ENCODE data around the gene FRAS1.

DNA sequence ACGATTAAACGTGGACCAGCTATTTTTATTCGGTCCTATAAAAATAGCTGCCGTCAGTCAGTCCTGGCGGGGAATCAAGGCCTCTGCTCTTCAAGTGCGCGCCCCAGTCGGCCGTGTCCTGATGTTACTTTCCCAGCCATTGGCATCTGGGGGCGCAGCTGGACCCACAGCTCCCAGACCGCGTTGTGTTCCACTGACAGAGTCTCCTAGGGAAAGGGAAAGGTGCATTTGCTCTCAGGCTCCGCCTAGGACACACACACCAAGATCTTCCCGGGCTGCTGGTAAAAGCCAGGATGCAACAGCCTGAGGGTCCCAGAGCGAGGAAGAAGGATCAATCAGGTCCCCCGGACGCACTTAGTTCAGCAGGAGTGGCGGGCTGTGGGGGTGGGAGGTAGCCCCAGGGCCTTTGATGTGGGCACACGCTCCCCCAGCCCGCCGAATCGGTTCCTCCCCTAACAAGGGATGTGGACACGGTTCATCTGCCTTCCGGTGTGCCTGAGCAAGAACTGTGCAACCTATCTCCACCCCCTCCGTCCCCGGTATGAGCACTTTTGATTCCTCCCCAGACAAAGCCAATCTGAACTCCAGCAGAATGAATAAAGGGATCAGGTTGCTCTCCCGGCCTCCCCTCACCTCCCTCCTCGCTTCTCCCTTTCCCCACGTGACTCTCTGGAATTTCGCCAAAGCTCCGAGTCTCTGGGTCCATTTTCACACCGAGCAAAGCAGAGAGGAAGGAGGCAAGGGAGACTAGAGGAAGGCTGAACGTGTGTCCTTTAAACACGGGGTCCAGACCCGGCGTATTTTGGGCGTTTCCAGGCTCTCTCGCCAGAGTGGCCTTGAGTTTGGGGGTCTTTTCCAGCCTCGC, 626 bp upstream of the FRAS1 start:
- TF ChIP-seq, protein P1, sequence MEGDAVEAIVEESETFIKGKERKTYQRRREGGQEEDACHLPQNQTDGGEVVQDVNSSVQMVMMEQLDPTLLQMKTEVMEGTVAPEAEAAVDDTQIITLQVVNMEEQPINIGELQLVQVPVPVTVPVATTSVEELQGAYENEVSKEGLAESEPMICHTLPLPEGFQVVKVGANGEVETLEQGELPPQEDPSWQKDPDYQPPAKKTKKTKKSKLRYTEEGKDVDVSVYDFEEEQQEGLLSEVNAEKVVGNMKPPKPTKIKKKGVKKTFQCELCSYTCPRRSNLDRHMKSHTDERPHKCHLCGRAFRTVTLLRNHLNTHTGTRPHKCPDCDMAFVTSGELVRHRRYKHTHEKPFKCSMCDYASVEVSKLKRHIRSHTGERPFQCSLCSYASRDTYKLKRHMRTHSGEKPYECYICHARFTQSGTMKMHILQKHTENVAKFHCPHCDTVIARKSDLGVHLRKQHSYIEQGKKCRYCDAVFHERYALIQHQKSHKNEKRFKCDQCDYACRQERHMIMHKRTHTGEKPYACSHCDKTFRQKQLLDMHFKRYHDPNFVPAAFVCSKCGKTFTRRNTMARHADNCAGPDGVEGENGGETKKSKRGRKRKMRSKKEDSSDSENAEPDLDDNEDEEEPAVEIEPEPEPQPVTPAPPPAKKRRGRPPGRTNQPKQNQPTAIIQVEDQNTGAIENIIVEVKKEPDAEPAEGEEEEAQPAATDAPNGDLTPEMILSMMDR (IDR thresholded peaks at IDR 0.05; ENCODE audit: control extremely low read depth in 1 of 3, insufficient read depth in 1 of 3, low read depth in 1 of 3, low read length in 3 of 3) = peak; percentile 30 to 42 (median 40)
- peak; percentile 30 to 87; a peak in 2 of 4 replicates for TF ChIP-seq SIN3A (conservative IDR thresholded peaks at IDR 0.05 in 1 of 2, IDR thresholded peaks at IDR 0.05 in 1 of 2; ENCODE audit: low read depth in 1 of 2, low read length in 2 of 2)
- TF ChIP-seq KDM5A (IDR thresholded peaks at IDR 0.05; ENCODE audit: low read length) = no peak
- no peak for TF ChIP-seq SP2 (IDR thresholded peaks at IDR 0.05; ENCODE audit: low read length)
- no peak for TF ChIP-seq ZNF274 (IDR thresholded peaks at IDR 0.05; ENCODE audit: borderline replicate concordance, extremely low read depth, low read length)
- TF ChIP-seq, protein P2, sequence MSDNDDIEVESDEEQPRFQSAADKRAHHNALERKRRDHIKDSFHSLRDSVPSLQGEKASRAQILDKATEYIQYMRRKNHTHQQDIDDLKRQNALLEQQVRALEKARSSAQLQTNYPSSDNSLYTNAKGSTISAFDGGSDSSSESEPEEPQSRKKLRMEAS (IDR thresholded peaks at IDR 0.05) = peak; percentile 79

Measured in H1 (cell line).